Hindlimb muscle (tissue), 1 donor: ENCODE measurements around the gene KIF5C. TPM values are rescaled to one million over a fixed set of nuclear protein-coding genes. Genes with fewer than 3 reads are reported as not detected.

ENCODE experiments used
- DNase-seq: peaks from one replicate; pipeline ENCODE4 v3.0.0-alpha.2; 2013
- polyA plus RNA-seq: library from polyadenylated mRNA; unstranded; fragments of 120-200 nt; gene quantifications from one replicate; pipeline ENCODE4 v1.2.1, GENCODE V29; 2013; ENCODE audit not compliant: insufficient read length

The KIF5C gene
- polyA plus RNA-seq, 1 donor: 0.96 TPM

- DNase-seq: peak; percentile 23
Observed at GRCh38 chr2:148926291-148926961, 51.4 kb downstream of the KIF5C start.

DNA sequence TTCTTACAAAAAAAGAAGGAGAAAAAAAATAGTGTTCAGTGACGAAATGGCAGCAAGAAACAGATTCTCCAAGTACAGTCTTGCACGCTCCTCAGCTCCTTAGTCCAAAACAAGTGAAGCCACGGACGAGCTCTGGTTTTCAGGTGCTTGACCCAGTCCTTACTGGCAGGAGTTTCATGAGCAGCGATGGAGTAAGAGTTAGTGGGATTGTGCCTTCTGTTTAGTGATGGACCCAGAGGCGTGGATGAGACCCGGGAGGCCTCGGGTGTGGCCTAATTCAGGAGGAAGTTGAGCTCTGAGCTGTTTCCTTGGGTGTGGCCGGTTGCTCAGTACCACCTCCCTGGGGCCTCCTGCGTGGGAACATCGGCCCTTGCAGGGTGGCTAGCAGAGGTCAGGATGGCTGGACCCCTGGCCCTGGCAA, 52.0 kb downstream of the KIF5C start:
- DNase-seq: no peak

- DNase-seq: no peak
Observed at GRCh38 chr2:148928395-148928794, 53.4 kb downstream of the KIF5C start.

DNA sequence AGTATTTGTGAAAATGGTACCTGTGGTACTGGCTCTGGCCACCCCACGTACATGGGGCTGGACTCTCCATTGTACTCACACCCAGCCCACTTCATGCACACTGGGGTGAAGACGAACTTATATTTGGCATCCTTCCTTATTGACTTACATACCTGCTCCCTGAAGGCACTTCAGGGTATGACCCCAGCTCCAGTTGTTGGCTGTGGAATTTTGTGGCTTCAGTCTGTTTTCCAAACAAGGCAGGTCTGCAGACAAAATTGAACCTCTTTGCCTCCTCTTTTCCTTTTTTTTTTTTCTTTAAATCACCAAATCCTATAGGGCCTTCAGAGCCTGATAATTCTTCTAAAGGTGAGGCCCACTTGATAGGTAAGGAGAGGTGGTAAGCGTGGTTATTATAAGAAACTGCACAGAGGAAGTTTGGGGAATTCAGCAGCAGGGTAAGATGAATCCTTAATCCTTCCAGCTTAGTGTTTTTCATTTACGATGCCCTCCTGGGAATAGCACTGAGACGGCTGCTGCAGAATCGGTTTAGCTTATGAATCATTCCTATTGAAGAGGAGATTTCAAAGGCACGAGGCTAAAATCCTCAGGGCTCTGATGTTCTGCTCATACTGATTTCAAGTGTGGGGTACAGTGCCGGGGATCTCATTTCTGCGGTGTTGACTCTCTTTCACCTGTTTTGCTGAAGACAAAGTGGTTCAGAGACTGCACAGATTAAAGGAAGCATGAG, 55.2 kb downstream of the KIF5C start:
- DNase-seq: no peak

GRCh38 chr2:148932536-148932935, 57.5 kb downstream of the KIF5C start:
- no peak for DNase-seq

GRCh38 chr2:148933456-148933855, 58.4 kb downstream of the KIF5C start:
- DNase-seq: no peak

DNA sequence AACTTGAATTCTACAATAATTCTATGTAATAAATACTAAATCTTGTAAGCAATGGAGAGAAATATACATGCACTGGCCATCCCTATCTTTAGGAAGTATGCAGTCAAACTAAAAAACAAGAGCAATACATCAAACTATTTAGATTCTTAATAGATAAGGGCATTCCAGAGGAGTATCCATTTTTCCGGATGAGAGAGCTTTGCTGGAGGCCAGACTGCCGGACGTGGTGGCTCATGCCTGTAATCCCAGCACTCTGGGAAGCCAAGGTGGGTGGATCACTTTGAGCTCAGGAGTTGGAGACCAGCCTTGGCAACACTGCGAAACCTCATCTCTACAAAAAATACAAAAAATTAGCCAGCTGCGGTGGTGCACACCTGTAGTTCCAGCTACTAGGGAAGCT, 60.8 kb downstream of the KIF5C start:
- no peak for DNase-seq

DNA sequence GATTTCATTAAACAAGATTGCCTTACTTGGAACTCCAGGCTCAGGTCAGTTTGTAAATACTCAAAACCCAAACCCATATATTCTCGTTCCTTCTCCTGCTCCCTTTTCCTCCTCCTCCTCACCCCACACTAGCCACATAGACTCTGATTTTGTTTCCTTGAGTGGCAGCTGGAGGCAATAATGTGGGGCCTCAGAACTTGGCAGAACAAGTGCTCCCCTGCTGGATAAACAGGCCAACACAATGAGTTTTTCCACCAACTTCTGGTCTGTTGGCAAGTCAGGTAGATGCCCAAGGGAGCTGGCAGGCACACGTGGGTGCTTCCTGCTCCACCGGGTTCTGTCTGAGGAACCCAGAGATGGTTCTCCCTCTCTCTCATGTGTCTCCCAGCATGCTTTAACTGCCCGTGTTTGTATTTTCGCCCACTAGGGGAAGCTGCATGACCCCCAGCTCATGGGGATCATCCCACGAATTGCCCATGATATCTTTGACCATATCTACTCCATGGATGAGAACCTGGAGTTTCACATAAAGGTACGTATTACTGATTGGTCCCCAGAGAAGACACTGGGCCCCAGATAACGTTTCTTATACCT, 61.9 kb downstream of the KIF5C start:
- no peak for DNase-seq

DNA sequence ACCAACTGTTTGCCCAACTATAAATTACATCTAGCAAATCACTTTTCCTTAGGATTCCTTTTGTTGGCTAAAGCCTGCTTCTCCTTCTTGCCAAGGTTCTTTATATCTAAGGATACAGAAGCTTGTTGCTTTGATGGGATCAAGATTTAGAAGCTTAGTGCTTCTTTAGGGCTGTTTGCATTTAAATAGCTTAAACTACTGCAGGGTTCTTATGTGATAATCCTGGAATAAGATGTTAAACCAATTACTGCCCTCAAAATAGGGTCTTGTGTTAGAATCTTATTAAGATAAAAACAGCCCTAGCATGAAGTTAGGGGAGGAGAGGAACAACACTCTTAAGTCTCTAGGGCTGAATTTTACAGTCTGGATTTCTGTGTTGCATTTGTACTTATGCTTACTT, 64.2 kb downstream of the KIF5C start:
- DNase-seq: no peak

- no peak for DNase-seq
Observed at GRCh38 chr2:148943097-148943496, 68.1 kb downstream of the KIF5C start.

- DNase-seq: no peak
Observed at GRCh38 chr2:148944536-148944935, 69.5 kb downstream of the KIF5C start.

- no peak for DNase-seq
Observed at GRCh38 chr2:148947299-148947698, 72.3 kb downstream of the KIF5C start.

GRCh38 chr2:148948868-148949267, 73.8 kb downstream of the KIF5C start:
- no peak for DNase-seq

GRCh38 chr2:148949348-148949747, 74.3 kb downstream of the KIF5C start:
- no peak for DNase-seq

DNA sequence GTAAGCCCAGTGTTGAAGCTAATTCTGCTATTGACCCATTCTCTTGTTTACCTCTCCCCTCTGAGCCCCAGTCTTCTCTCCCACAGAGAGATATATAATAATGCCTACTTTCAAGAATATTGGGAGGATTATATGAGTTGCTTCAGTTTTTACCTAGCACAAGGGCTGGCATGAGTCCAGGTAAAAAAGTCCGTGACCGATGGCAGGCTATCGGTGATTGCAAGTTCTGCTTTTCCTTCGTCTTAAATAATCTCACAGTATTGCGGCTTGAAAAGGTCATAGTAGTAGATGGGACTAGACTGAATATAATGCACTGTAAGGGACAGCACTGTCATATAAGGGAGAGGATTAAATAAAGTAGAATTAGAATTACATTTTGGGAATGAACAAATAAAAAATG, 77.6 kb downstream of the KIF5C start:
- no peak for DNase-seq

DNA sequence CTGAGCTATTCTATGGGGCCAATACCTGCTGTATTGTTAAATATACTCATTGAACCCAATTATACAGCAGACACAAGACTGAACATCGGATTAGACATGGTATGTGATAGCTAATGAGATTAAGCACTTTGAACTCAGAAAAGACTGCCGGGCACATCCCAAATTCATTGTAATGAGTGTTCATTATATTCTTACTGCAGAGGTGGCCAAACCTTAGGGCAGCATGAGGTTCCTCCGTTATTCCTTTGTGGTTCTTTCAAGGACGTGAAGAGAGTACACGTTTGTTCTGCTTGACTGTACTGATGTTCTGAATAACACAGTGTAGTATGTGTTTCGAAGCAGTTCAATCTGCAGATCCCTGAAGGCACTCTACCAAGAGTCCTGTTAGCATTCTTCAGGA, 78.4 kb downstream of the KIF5C start:
- no peak for DNase-seq

DNA sequence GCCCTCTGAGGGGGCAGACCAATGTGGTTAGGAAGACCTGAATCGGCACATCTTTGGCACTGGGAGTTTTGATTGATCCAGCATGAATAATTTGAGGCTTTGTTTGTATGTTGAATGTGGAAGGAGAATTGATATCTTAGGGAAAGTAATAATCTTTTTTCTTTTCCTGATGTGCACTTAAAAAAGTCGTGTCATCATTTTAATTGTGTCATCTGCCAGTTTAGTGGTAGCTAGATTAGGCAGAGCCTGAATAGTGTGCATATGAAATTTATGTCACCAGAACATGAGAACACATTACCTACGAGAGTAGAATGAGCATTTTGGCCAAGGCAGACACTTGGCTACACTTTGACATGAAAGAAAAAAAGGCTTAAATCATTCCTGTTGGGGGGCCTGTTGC, 79.5 kb downstream of the KIF5C start:
- DNase-seq: no peak

- DNase-seq: no peak
Observed at GRCh38 chr2:148955798-148956197, 80.8 kb downstream of the KIF5C start.

DNA sequence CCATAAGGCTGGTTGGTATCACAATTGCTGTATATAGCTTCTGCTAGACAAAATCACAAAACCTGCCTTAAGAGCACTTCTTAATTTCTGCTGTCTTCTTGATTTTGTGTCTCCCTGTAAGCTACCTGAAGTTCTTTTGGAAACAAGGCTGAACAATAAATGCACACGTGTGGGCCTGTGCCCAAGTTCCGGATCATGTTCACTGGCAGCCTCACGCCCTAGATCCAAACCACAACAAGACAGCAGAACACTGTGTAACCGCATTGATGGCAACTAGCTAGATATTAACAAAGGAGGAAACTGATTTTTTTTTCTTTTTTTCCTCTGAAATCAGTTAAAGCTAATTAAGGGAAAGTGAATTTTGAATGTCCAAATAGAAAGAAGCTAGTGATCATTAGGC, 82.0 kb downstream of the KIF5C start:
- no peak for DNase-seq

DNA sequence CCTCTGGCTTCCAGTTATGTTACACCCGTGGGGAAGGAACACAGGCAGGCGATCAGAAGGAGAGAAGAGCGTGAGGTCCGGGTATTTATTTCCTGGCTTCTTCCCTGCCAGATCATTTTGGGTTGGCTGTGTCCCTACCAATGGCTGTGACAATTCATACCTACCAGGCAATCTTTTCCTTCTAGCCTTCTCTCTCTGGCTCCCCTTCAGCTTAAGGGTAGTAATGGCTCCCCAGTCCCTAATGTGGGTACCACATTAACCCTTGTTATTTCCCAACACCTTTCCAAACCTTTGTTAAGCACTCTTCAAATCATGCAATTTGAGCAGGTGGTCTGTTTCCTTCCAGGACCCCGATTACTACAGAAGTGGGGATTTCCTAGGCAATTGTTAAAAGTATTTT, 84.7 kb downstream of the KIF5C start:
- no peak for DNase-seq

DNA sequence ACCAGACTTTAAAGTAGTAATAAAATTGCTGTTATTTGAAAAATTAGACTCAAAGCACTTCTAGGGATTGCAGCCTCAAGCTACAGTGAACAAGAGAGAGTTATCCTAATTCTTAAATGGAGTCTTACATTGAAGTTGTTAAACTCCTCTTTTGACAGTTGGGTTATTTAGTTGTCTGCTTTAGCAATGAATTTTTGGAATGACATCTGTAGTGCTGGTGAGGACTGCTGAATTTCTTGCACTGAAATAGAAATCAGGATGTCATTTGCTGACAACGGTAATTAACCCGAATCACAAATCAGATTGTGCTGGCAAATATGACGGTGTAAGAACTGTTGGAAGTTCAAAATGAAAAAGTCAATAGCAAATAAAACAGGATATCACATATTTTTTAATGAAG, 85.5 kb downstream of the KIF5C start:
- DNase-seq: no peak

- no peak for DNase-seq
Observed at GRCh38 chr2:148963461-148963860, 88.4 kb downstream of the KIF5C start.

DNA sequence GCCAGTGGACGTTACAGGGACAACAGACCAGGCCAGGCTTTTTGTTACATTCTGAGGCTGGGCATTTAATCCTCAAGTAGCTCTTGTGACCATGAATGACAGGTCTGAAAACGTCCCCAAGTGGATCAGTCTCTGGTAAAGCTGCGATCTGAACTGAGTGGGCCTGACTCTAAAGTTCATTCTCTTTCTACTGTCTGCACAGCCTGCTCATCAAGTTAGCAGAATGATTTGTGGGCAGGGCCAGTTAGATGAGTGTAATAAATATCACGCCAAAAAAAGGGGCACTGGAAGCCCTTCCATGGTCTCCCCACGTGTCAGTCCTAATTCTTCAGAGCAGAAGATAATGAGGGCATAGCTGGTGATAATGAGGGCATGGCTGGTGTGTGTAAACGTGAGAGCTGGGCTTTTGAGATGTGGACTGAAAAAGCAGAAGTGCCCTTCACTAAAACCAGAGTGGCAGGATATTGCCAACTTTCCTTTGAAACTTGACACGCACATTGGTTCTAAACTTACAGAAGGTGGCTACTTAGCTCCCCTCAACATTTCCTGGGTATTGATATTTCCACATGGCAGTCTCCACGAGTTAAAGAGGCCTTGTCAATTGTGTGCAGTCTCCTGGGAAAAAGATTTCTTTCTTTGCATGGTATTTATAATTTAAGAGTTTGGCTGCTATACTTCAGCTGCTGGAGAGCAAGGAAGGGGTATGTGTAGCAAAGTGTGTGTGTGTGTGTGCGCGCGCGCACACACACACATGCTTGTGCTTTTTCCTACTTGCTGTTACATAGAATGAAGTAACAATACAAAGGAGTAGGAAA, 90.8 kb downstream of the KIF5C start:
- no peak for DNase-seq
